Mesothelial cell of epicardium (in vitro differentiated cells): Measurements from ENCODE around the gene PRELP. TPM values are rescaled to one million over a fixed set of nuclear protein-coding genes. Genes with fewer than 3 reads are reported as not detected.
A peak's percentile ranks its signal among the peaks of the same experiment; 100 is the strongest.

Source experiments
- DNase-seq, 2 experiments: peaks; one replicate each; pipeline ENCODE4 v3.0.0; 2021; ENCODE audit warnings: low spot score in 2 of 2; ENCODE audit not compliant: unreplicated experiment in 2 of 2
- H3K27ac Mint-ChIP-seq: 2 replicates; pipeline ENCODE4 v1.8.0; 2021; ENCODE audit warnings: mixed read lengths
- H3K27me3 Mint-ChIP-seq: 2 replicates; pipeline ENCODE4 v1.8.0; 2021; ENCODE audit warnings: low read depth, mixed read lengths
- H3K36me3 Mint-ChIP-seq: 2 replicates; pipeline ENCODE4 v1.8.0; 2021; ENCODE audit warnings: mixed read lengths
- H3K4me1 Mint-ChIP-seq: 2 replicates; pipeline ENCODE4 v1.8.0; 2021; ENCODE audit warnings: mixed read lengths
- H3K4me3 Mint-ChIP-seq: 2 replicates; pipeline ENCODE4 v1.8.0; 2021; ENCODE audit warnings: mild to moderate bottlenecking, moderate library complexity, mixed read lengths
- H3K9me3 Mint-ChIP-seq: 2 replicates; pipeline ENCODE4 v1.8.0; 2021; ENCODE audit warnings: mixed read lengths
- total RNA-seq: library from RNA; stranded (reverse); gene quantifications from 3 replicates; pipeline ENCODE4 v1.2.1, GENCODE V29; 2021
- TF ChIP-seq, protein P1 (sequence below): fragments of 200-600 bp; sonication (generic); IDR thresholded peaks from one replicate; pipeline ENCODE4 v1.5.0; 2021; ENCODE audit warnings: antibody characterized with exemption; ENCODE audit not compliant: unreplicated experiment

Gene PRELP
- total RNA-seq, 1 donor from 2014 or later: 2.8 TPM

DNA sequence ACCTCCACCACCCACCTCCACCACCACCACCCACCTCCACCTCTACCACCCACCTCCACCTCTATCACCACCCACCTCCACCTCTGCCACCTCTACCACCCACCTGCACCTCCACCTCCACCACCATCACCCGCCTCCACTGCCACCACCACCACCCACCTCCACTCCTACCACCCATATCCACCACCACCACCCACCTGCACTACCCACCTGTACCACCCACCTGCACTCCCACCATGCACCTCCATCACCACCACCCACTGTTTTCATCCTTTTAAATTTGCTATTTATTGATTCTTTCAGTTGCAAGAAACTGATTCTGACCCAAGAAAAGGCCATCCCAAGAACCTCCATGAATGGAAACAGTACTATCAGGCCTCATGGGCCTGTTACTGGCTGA, 24.7 kb downstream of the PRELP start:
- Mint-ChIP-seq H3K36me3 (no peaks in the 10 kb centered on the region), H3K9me3 (no peaks in the 10 kb centered on the region), H3K27me3 (peaks cover 3% of the 10 kb centered on the region), H3K4me1 (peaks cover 8% of the 10 kb centered on the region), H3K27ac (no peak overlapping the region), H3K4me3 (no peak overlapping the region)
- TF ChIP-seq, protein P1, sequence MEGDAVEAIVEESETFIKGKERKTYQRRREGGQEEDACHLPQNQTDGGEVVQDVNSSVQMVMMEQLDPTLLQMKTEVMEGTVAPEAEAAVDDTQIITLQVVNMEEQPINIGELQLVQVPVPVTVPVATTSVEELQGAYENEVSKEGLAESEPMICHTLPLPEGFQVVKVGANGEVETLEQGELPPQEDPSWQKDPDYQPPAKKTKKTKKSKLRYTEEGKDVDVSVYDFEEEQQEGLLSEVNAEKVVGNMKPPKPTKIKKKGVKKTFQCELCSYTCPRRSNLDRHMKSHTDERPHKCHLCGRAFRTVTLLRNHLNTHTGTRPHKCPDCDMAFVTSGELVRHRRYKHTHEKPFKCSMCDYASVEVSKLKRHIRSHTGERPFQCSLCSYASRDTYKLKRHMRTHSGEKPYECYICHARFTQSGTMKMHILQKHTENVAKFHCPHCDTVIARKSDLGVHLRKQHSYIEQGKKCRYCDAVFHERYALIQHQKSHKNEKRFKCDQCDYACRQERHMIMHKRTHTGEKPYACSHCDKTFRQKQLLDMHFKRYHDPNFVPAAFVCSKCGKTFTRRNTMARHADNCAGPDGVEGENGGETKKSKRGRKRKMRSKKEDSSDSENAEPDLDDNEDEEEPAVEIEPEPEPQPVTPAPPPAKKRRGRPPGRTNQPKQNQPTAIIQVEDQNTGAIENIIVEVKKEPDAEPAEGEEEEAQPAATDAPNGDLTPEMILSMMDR: no peak
- DNase-seq: no peak

DNA sequence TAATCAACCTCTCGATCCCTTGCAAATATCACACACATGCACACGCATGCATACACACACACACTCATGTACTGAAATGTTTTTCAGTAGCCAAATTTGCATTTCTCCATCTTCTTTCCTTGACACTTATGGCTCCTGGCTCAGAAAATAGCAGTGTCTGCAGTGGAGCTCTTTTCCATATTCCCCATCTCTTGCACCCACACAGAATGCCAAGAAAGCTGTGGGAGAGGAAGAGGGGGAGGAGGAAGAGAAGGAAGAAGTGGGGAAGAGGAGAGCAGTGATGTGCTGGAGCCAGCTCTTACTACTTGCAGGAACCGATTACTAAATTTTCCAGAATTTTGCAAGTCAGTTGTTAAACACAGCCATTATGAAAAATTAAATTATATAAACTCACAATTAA, 28.2 kb downstream of the PRELP start:
- H3K4me3 Mint-ChIP-seq: no peak overlapping the region
- TF ChIP-seq, protein P1: no peak
- no peak for DNase-seq
- H3K27me3 Mint-ChIP-seq: peaks cover 3% of the 10 kb centered on the region
- no peak overlapping the region for H3K27ac Mint-ChIP-seq
- no peaks in the 10 kb centered on the region for H3K36me3 Mint-ChIP-seq
- H3K4me1 Mint-ChIP-seq: peaks cover 37% of the 10 kb centered on the region
- H3K9me3 Mint-ChIP-seq: no peaks in the 10 kb centered on the region

DNA sequence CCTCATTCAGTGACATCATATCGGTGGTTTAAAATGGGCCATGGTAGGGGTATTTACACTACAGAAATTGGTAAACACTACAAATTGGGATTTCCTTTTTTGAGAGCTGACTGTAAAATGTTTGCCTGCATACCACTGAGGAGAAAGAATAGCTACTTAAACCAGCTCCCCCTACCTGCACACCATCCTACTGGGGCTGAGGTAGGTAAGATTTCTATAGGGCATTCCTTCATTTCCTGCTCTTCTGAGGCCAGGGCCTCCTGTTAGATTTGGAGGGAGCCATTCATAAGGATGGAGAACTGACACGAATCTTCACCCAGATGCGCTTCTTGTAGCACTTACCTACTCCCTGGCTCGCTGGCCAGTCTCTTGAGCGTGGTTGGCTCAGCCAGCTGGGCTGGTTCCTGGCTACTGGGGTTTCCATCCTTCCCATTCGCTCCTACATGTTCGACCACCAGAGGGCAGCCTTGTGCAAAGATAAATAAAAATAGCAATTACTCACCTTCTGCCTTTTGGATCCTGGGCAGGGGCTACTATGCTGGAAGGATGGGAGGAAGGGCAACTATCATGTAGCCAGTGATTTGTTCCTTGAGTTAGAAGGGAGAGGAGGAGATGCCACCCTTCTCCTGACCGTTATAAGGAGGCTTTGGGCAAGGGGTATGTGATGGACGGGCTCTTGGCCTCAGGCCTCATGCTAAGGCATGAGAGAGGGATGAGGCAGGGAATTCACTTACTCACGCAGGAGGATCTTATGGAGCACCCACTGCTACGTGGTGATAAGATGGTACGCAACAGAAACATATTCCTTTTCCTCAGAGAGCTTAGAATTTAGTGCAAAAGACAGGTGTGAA, 29.0 kb downstream of the PRELP start:
- DNase-seq: peak; percentile 60 to 87
- H3K27ac Mint-ChIP-seq: no peak overlapping the region
- TF ChIP-seq, protein P1: peak; percentile 92
- peaks cover 45% of the 10 kb centered on the region for H3K4me1 Mint-ChIP-seq
- H3K9me3 Mint-ChIP-seq: no peaks in the 10 kb centered on the region
- H3K36me3 Mint-ChIP-seq: no peaks in the 10 kb centered on the region
- H3K4me3 Mint-ChIP-seq: no peak overlapping the region
- H3K27me3 Mint-ChIP-seq: peaks cover 3% of the 10 kb centered on the region

DNA sequence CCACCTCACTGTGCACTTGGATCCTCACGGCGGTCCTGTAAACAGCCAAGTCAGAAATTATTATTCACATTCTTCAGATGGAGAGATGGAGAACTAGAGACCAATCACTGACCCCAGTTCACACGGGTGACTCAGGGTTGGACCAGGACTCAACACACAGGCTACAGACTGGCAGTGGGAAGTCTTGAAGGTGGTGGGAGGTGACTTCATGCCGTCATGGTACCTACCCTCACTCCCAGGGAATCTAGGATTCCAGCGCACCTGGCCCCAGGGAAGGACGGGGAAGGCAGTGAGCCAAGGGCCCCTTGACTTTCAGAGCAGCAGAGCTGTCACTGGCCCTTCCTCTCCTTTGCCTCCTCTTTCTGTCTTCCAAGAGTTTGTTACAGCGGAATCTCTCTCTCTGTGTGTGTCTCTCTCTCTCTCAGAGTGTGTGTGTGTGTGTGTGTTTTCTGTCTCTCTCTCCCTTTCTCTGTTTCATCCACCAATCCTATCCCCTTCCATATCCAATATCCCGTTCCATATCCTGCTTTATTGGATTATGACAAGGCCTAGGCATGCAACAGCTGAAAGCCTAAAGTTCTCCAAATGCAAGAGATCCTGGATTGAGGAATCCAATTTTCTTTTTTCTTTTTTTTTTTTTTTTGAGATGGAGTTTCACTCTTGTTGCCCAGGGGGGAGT, 30.1 kb downstream of the PRELP start:
- no peak for DNase-seq
- TF ChIP-seq, protein P1: no peak
- Mint-ChIP-seq H3K4me1 (peaks cover 46% of the 10 kb centered on the region), H3K4me3 (no peak overlapping the region), H3K9me3 (no peaks in the 10 kb centered on the region), H3K36me3 (no peaks in the 10 kb centered on the region), H3K27me3 (peaks cover 3% of the 10 kb centered on the region), H3K27ac (peak overlapping the region; percentile 3)

DNA sequence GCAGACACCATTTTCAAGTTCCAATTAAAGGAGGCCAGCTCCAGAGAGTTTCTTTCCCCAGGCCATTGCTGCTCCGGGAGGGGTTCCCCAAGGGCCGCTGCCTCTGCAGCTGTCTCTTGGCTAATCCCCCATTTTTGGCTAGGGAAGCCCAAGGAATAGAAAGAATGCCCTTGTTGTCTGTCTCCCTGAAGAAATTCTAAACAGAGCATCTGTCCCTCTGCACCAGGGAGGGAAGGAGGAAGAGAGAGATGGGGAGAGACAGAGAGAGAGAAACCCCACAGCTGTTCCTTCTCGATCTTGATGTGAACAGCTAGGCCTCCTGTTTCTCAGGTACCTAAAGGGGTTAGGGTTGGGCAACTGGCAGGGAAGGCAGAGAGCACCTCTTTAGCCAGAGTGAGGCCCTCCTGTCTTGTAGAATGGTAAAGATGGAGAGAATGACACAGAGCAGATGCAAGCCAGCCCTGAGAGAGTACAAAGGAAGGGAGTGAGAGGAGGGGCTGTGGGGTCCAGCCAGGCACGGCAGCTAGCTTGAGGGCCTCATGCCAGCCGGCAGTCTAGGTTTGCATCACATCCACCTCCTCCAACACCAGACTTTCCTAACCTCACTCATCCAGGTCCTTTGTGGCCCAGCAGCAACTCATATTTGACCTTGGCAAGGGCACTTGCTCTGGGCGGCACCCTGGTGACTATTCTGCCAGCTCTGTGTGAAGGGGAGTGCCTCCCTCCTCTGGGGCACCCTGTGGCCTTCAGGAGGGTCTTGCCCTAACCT, 31.4 kb downstream of the PRELP start:
- TF ChIP-seq, protein P1: no peak
- H3K27ac Mint-ChIP-seq: peak overlapping the region; percentile 93
- no peak overlapping the region for H3K4me3 Mint-ChIP-seq
- H3K27me3 Mint-ChIP-seq: peaks cover 3% of the 10 kb centered on the region
- H3K9me3 Mint-ChIP-seq: no peaks in the 10 kb centered on the region
- no peaks in the 10 kb centered on the region for H3K36me3 Mint-ChIP-seq
- H3K4me1 Mint-ChIP-seq: peaks cover 52% of the 10 kb centered on the region
- no peak for DNase-seq
